DMS79 treated with DMSO at 0.1 percent for 48 hours (cell line): ENCODE data around the gene COLQ.
A peak's percentile ranks its signal among the peaks of the same experiment; 100 is the strongest.

Experiments
- DNase-seq: peaks from one replicate; lab custom pipeline; 2025; lab: John Stamatoyannopoulos, UW

The COLQ gene

DNA sequence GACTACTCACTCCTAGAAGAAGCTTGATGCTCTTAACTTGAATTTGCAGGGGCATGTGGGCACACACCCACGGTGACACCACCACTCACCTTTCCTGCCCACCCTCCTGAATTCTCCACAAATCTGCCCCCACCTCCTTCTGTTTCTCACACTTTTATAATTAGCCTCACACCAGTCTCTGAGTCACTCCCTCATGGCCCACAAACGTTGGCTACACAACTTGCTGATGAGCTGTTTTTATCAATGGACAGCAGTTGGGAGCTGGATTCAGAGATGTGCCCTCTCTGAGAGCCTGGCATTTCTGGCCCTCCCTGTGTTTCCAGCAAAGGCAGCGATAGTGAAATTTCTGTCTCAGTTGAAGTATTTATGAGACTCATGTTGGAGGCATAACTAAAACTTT lies 1.3 kb downstream of the COLQ start:
- no peak for DNase-seq

DNA sequence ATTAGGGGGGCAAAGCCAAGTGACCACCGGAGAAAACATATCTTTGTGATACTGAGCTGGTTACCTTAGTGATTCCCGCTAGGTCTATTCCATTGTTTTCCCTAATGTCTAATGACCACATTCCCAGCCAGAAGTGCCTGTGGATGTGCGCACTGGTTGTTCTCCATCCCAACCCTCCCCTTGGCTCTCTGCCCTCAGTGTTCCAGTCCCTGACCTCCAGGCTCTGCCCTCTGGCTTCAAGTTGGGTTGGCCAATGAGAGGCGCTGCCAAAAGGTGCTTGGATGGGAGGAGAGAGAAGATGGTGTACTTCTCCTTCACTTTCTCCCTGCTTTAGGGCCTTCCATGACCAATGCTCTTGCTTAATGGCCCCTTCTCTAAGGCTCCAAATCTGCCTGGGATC lies 2.4 kb downstream of the COLQ start:
- DNase-seq, result no peak

DNA sequence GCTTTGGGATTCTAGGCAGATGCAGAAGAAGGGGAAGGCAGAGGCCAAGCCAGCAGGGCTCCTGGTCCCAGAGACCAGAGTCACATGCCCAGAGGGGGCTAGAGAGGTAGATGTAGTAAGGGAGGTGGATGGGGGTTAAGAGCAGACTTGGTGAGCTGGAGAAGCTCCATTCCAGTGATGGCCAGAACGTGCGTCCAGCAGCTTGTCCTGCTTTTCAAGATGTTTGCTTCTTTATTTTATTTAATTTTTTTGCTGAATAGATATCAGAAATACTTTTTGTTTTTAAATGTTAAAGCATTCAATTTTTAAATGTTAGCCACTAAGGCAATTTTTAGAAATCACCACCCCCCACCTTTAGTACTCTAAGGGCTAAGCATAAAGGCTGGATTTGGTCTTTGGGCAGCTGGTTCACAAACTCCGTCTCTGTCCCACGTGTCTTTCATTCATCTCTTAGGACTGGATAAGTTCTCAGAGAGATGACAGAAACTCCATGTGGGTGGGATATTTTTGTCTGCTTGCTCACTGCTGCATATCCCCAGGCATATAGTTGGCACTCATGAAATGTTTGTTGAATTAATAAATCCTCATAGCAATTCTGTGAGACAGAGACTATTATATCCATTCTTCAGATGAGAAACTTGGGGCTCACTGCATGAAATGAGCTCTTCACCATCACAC lies 6.7 kb downstream of the COLQ start:
- no peak for DNase-seq

- no peak for DNase-seq
Measured at GRCh38 chr3:15513810-15514662, 7.5 kb downstream of the COLQ start.

- DNase-seq, result no peak
Measured at GRCh38 chr3:15513116-15513515, 8.4 kb downstream of the COLQ start.

DNA sequence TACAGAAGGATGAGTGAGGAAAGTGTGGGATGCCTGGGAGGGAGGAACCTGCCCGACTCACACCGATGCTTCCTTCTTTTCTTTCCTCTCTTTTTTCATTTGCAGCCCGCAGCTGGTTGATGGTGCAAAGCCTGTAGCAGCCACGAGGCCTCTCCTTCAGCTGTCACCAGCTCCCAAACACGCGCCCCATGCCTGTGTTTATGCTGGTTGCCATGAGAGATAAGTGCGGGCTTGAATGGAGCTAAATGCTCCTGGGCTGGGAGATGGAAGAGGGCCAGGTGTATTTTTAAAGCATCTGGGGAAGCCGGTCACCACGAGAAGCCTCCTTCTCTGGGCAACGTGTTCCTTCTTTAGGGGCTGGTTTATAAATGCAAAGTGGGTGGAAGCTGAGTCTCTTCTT lies 9.3 kb downstream of the COLQ start:
- DNase-seq, result peak; percentile 58

DNA sequence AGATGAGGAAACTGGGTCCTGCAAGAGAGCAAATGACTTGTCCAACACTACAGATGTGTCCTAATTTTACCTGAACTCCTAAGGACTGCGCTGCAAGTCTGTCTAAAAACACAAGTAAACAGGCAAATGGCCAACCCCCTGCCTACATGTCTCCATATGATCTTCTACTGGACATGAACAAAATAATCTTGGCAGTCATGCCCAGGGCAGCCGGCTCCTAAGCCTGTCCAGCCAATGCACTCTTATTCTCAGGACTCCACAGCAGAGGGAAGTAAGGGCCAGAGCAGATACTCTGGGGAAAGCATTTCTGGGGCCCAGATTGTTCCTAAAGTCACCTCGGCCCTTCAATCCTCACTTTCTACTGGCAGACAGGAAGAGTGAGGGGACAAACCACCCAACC lies 10.3 kb downstream of the COLQ start:
- DNase-seq, result no peak

DNA sequence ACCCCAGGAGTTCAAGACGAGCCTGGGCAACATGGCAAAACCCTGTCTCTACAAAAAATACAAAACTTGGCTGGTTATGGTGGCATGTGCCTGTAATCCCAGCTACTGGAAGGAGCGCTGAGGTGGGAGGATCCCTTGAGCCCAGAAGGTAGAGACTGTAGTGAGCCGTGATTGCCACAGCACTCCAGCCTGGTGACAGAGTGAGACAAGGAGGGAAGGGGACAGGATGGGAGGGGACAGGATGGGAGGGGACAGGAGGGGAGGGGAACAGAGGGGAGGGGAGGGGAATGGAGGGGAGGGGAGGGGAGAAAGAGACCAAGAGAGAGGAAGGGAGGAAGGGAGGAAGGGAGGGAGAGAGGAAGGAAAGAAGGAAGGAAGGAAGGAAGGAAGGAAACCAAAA lies 11.0 kb downstream of the COLQ start:
- no peak for DNase-seq

GRCh38 chr3:15506571-15506970 lies 14.9 kb downstream of the COLQ start:
- DNase-seq, result no peak

GRCh38 chr3:15505479-15506165 lies 15.9 kb downstream of the COLQ start:
- DNase-seq, result no peak

- DNase-seq, result no peak
Measured at GRCh38 chr3:15502616-15503015, 18.9 kb downstream of the COLQ start.

- no peak for DNase-seq
Measured at GRCh38 chr3:15501126-15501525, 20.4 kb downstream of the COLQ start.

DNA sequence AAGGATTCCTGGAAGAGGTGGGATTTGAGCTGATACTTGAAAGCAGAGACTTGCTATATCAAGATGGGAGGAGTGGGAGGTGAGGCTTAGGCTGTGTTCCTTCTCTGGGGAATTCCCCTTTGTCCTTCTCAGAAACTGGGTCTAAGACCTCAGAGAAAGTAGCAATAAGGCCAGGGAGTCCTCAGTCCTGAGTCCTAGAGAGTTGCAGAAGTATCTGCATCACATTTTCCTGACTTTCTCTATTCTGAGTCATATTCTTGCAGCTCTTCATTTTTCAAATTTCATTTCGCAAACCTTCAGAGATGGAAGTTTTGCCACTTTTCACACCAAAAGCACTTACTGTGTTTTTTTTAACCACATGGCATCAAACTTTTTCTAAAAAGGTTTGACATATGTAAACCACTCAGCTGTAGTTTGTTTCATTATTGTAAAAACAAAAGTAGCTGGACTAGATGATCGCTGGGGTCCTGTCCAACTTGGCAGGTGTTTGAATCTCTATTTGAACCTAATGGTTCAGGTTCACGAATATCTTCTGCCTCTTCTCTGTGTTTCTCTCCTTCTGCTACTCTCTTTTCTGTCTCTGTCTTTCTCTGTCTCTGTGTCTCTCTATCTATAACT lies 21.3 kb downstream of the COLQ start:
- DNase-seq, result no peak

DNA sequence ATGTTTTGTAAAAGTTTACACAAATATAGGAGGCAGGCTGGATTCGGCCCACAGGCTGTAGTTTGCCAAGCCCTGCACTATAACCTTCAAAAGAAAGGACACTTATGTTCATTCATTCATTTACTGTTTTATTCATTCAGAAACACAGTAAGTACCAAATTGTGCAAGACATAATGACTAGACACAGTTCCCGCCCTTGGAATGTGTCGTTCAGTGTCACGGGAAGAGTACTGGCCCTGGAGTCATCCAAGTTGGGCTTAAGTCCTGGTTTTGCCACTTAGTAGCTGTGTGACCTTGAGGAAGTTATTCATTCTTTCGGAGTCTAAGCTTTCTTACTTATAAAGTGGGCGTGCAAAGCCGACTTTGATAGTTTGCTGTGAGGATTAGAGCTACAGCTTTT lies 22.0 kb downstream of the COLQ start:
- DNase-seq, result no peak

DNA sequence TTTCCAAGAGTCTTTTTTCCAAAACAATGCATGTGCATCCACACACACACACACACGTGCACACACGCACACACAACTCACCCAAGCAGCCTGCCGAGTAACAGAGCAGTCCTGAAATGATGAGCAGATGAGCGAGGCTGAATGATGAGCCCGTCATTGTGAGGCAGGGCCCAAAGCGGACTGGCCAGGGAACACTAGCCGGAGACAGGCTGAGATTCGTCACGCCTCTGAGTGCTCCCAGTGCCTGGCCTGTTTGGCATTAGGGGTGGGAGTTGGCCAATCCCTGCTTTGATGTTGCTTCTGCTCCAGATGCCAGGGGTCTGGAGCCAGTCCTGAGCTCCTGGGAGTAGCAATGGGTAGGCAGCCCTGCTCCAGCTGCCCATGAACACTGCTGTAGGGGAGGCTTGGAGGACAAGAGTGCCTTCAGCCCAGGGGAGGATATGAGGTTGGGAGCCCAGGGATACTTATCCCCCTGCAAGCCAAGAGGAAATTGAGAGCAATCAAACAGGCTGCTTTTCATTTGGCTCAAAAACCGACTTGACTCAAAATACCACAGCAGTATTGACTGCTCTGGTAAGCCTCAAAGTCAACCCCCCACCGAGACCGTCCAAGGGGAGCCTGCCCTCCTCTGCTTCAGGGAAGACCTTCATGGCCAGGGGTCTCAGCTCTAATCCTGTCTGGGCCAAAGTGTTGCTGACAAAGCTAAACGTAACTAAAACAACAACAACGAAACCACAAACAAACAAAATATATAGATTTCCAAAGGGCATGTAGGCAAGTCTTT lies 22.9 kb downstream of the COLQ start:
- DNase-seq, result no peak

GRCh38 chr3:15497964-15498363 lies 23.5 kb downstream of the COLQ start:
- peak; percentile 53 for DNase-seq

DNA sequence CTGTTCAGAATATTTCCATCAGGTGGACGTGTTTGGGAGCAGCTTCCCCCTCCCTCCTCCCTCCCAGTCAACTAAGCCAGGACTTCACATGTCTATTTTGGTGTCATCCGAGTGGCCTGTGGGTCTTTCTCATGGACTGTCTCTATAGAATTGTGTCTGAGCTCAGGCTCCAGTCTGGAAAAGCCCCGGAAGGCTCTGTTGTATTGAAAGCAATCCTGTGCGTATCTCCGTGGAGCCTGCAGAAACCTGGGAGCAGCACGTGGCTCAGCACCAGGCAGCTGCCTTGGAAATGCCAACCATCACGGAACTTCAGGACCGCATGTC lies 25.2 kb downstream of the COLQ start:
- no peak for DNase-seq

DNA sequence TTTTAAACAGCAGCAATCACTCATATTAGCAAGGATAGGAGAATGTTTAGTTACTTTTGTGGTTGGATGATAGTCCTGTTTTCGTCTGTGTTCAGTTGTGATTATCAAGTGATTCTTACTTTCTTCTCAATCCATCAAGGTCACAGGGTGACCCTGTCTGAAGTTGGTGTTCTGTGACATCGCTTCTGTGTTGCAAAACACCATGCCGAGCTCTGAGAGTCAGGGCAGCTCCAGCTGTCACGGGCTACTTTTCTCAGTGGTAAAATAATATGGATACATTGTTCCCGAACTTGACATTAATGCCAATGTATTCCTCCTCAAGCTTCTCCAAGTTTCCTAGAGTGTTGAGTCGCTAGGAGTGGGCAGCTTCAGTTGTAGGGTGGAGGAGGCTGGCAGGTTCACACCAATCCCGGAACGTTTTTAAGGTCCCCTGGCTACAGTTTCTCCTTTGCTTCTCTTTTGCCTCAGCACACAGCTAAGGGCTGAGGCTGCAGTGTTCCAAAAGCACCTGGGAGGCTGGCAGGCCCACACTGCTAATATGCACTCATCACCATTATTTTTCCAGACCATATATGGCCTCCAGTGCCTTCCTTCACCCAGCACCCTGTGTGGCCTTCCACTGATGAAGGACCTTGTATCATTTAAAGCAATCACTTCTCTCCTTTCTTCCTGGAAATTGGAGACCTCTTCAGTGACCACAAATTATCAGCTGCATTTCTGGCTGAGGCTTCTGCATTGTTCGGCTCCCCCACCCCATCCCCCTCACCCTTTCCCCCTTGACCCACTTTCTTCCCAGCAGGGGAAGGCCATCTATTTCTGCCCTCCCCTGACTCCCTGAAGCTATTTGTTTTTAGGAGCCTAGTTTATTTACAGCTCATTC lies 25.8 kb downstream of the COLQ start:
- DNase-seq, result no peak

- DNase-seq, result no peak
Measured at GRCh38 chr3:15493436-15493835, 28.1 kb downstream of the COLQ start.

GRCh38 chr3:15492847-15493360 lies 28.6 kb downstream of the COLQ start:
- no peak for DNase-seq

DNA sequence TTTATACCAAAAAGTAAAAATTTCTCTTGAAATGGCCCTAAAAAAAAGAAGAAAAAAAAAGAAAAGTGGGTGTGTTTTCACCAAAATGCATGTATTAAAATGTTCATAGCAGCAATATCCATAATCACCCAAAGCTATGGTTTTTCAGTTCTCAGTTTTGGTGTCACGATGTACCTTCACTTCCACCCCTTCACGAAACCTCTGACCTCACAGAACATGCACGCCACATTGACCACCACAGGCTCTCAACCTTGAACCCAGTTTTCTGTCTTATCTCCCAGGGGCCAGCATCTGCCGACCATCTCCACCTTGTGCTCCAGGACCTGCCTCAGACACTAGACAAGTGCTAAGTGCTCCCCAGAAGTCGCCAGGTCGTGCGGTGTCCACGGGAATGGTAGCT lies 30.4 kb downstream of the COLQ start:
- DNase-seq, result no peak
